DOHH2 (cell line): ENCODE measurements around the gene RFX6.

Experiments
- H3F3A ChIP-seq: fragments of 200-600 bp; sonication (generic), shearing (Covaris generic); 2 replicates; pipeline ENCODE4 v1.6.0; 2016; ENCODE audit warnings: antibody characterized with exemption, mild to moderate bottlenecking; ENCODE audit not compliant: control insufficient read depth, insufficient read depth
- H3K27ac ChIP-seq: fragments of 200-600 bp; sonication (generic); 2 replicates; pipeline ENCODE4 v1.5.1; 2014; ENCODE audit warnings: low read depth, mild to moderate bottlenecking, low read length, moderate library complexity
- H3K27me3 ChIP-seq: fragments of 200-600 bp; sonication (generic); 2 replicates; pipeline ENCODE4 v1.6.1; 2014; ENCODE audit warnings: mild to moderate bottlenecking, low read length, mixed read lengths; ENCODE audit not compliant: control insufficient read depth
- H3K36me3 ChIP-seq: fragments of 200-600 bp; sonication (generic); 2 replicates; pipeline ENCODE4 v1.6.1; 2014; ENCODE audit warnings: mild to moderate bottlenecking, low read length, moderate library complexity, mixed read lengths; ENCODE audit not compliant: control insufficient read depth
- H3K4me1 ChIP-seq: fragments of 200-600 bp; sonication (generic); 2 replicates; pipeline ENCODE4 v1.6.1; 2014; ENCODE audit warnings: mild to moderate bottlenecking, low read length, mixed read lengths; ENCODE audit not compliant: control insufficient read depth
- H3K4me2 ChIP-seq: fragments of 200-600 bp; sonication (generic); 2 replicates; pipeline ENCODE4 v1.6.0; 2014; ENCODE audit warnings: mild to moderate bottlenecking, low read length, moderate library complexity
- H3K4me3 ChIP-seq: fragments of 200-600 bp; sonication (generic); 2 replicates; pipeline ENCODE4 v1.5.1; 2014; ENCODE audit warnings: mild to moderate bottlenecking, low read length, mixed read lengths
- H3K79me2 ChIP-seq: fragments of 200-600 bp; sonication (generic); 2 replicates; pipeline ENCODE4 v1.6.1; 2014; ENCODE audit warnings: mild to moderate bottlenecking, low read length, mixed read lengths; ENCODE audit not compliant: control insufficient read depth
- H3K9me2 ChIP-seq: fragments of 200-600 bp; sonication (generic); replicated peaks from 2 replicates; pipeline ENCODE4 v1.6.1; 2014; ENCODE audit warnings: mild to moderate bottlenecking, low read length, mixed read lengths; ENCODE audit not compliant: control insufficient read depth
- H3K9me3 ChIP-seq: fragments of 200-600 bp; sonication (generic); 2 replicates; pipeline ENCODE4 v1.6.1; 2014; ENCODE audit warnings: antibody characterized with exemption, low read length, mixed read lengths; ENCODE audit not compliant: control insufficient read depth, insufficient read depth
- H4K20me1 ChIP-seq: fragments of 200-600 bp; sonication (generic); 2 replicates; pipeline ENCODE4 v1.6.0; 2014; ENCODE audit warnings: low read depth, mild to moderate bottlenecking, antibody characterized with exemption, low read length, moderate library complexity; ENCODE audit not compliant: control insufficient read depth, insufficient read depth
- CTCF ChIP-seq: fragments of 200-600 bp; sonication (generic); IDR thresholded peaks from one replicate; pipeline ENCODE4 v1.5.1; 2014; ENCODE audit warnings: antibody characterized with exemption, mild to moderate bottlenecking, low read depth, low read length; ENCODE audit not compliant: poor library complexity, severe bottlenecking
- EZH2phosphoT487 ChIP-seq: fragments of 200-600 bp; sonication (generic); IDR thresholded peaks from 2 replicates; pipeline ENCODE4 v1.6.1; 2017; ENCODE audit warnings: borderline replicate concordance, mild to moderate bottlenecking, antibody characterized with exemption, low read length, moderate library complexity, mixed read lengths

RFX6 gene

GRCh38 chr6:116973976-116974375 lies 96.9 kb downstream of the RFX6 start:
- no peaks in the 10 kb centered on the region for H4K20me1 ChIP-seq
- 0 out of 2 replicates have a peak, but pooled peaks cover 3% of the 10 kb centered on the region for H3K27me3 ChIP-seq
- no peak for TF ChIP-seq CTCF
- no peak for TF ChIP-seq EZH2phosphoT487
- no peaks in the 10 kb centered on the region for H3K4me1 ChIP-seq
- no peak overlapping the region for H3K27ac ChIP-seq
- no peaks in the 10 kb centered on the region for H3K36me3 ChIP-seq
- no peak overlapping the region for H3K4me3 ChIP-seq
- no peaks in the 10 kb centered on the region for H3K79me2 ChIP-seq
- H3F3A ChIP-seq, result no peaks in the 10 kb centered on the region
- no peak overlapping the region for H3K4me2 ChIP-seq
- H3K9me3 ChIP-seq, result no peaks in the 10 kb centered on the region
- H3K9me2 ChIP-seq, result no peaks in the 10 kb centered on the region

- Histone ChIP-seq H3K27me3 (0 out of 2 replicates have a peak, but pooled peaks cover 3% of the 10 kb centered on the region), H3K9me3 (no peaks in the 10 kb centered on the region), H3K9me2 (no peaks in the 10 kb centered on the region), H3K36me3 (no peaks in the 10 kb centered on the region), H4K20me1 (no peaks in the 10 kb centered on the region), H3K79me2 (no peaks in the 10 kb centered on the region), H3F3A (no peaks in the 10 kb centered on the region), H3K4me1 (no peaks in the 10 kb centered on the region), H3K27ac (no peak overlapping the region), H3K4me2 (no peak overlapping the region), H3K4me3 (no peak overlapping the region)
- TF ChIP-seq CTCF (no peak), EZH2phosphoT487 (no peak)
Measured at GRCh38 chr6:116974526-116975316, 97.7 kb downstream of the RFX6 start.

DNA sequence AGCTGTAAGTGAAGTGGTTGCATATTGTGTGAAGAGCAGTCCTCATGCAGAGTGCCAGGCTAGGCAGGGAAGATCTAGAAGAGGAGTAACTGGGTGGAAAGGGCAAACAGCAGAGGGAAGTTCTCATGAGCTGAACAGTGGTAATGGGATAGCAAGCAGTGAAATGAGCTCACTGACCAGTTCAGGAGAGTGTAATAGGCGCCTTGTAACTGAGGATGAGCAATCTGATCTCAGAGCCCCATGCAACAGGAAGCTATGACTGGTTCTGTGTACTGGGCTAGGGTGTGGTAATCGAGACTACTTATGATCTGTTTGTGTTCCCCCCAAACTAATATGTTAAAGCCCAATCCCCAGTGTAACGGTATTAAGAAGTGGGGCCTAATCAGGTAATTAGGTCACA lies 98.6 kb downstream of the RFX6 start:
- Histone ChIP-seq H3F3A (no peaks in the 10 kb centered on the region), H3K9me2 (no peaks in the 10 kb centered on the region), H3K9me3 (no peaks in the 10 kb centered on the region), H3K4me2 (no peak overlapping the region), H3K4me1 (no peaks in the 10 kb centered on the region), H3K79me2 (no peaks in the 10 kb centered on the region), H4K20me1 (no peaks in the 10 kb centered on the region), H3K27me3 (0 out of 2 replicates have a peak, but pooled peaks cover 3% of the 10 kb centered on the region), H3K36me3 (no peaks in the 10 kb centered on the region), H3K4me3 (no peak overlapping the region), H3K27ac (no peak overlapping the region)
- no peak for TF ChIP-seq CTCF
- no peak for TF ChIP-seq EZH2phosphoT487
